Right lobe of liver (tissue), 6 donors: ENCODE measurements around the gene TLL1. TPM values are rescaled to one million over a fixed set of nuclear protein-coding genes. Genes with fewer than 3 reads are reported as not detected.

Experiments used
- ATAC-seq, 4 donors: fragments of 200-7000 bp; cut with Tn5 transposase; one replicate each; pipeline ENCODE4 v1.9.1; 2020; ENCODE audit warnings: mild to moderate bottlenecking in 4 of 4, moderate library complexity in 4 of 4
- DNase-seq, 3 donors: peaks; one replicate each; pipeline ENCODE4 v3.0.0-alpha.2; 2020
- H3K27ac ChIP-seq, 3 donors: fragments of 200-600 bp; one replicate each; pipeline ENCODE4 v1.8.0; 2022
- H3K27me3 ChIP-seq, 2 donors: fragments of 200-600 bp; one replicate each; pipeline ENCODE4 v1.8.0; 2022
- H3K36me3 ChIP-seq, 4 donors: fragments of 200-600 bp; sonication (generic) in 1 of 4; one replicate each; pipeline versions ENCODE4 v1.5.1 to v1.8.0; 2017 to 2022; ENCODE audit warnings: control low read depth in 1 of 4
- H3K4me1 ChIP-seq, 4 donors: fragments of 200-600 bp; sonication (generic) in 1 of 4; one replicate each; pipeline versions ENCODE4 v1.5.1 to v1.8.0; 2017 to 2022; ENCODE audit warnings: control low read depth in 1 of 4
- H3K4me3 ChIP-seq, 3 donors: fragments of 200-600 bp; one replicate each; pipeline ENCODE4 v1.8.0; 2022
- H3K9me3 ChIP-seq, 4 donors: fragments of 200-600 bp; sonication (generic) in 1 of 4; one replicate each; pipeline versions ENCODE4 v1.5.1 to v1.8.0; 2017 to 2022; ENCODE audit warnings: control low read depth in 1 of 4
- POLR2A ChIP-seq: fragments of 450-650 bp; IDR thresholded peaks from one replicate; pipeline ENCODE4 v1.6.1; 2017; ENCODE audit warnings: antibody characterized with exemption, mild to moderate bottlenecking
- WGBS: methylation state at CpG from one replicate; pipeline ENCODE4 v1.1.6; 2018; ENCODE audit warnings: low coverage, low lambda C conversion rate; ENCODE audit not compliant: insufficient coverage; ENCODE audit errors: missing lambda C conversion rate; 5-methylcytosine and 5-hydroxymethylcytosine counted together
- intact Hi-C, 2 donors: fragments of 100-400 bp; cut with DNase I; formaldehyde crosslinking; loops; one replicate each; pipeline versions ENCODE4 v1.11.2 to v1.14.1; 2022
- total RNA-seq, 6 experiments: library from RNA; depleted of rRNA in 2 of 6; stranded (reverse); fragments of >200 nt in 2 of 6; fragmentation: NEBNext Ultra II Directional in 3 of 6; extraction: Animal tissue kit (Norgen Biotek cat#: 25700) in 3 of 6; gene quantifications; one replicate each; pipeline versions ENCODE4 v1.1.0 to v1.2.4, GENCODE V29; 2016 to 2023
- TF ChIP-seq, protein P1 (sequence below), 4 donors: fragments of 200-600 bp in 3 of 4; fragments of 450-650 bp in 1 of 4; IDR thresholded peaks; one replicate each; pipeline versions ENCODE4 v1.5.1 to v1.8.0; 2016 to 2022; ENCODE audit warnings: antibody characterized with exemption in 4 of 4, mild to moderate bottlenecking in 2 of 4
- donor health status: DM: no; HTN: yes; CAD: no.
- donor health status: DM: no; HTN: no; CAD: no.
- donor health status: DM: no; HTN: no; CAD: no.
- donor health status: DM: no; HTN: yes; CAD: no.
- donor health status: DM: no; HTN: yes; CAD: no.

TLL1 gene
- total RNA-seq, 6 experiments from 2014 or later = 0.15 to 0.34 (median 0.26) TPM

DNA sequence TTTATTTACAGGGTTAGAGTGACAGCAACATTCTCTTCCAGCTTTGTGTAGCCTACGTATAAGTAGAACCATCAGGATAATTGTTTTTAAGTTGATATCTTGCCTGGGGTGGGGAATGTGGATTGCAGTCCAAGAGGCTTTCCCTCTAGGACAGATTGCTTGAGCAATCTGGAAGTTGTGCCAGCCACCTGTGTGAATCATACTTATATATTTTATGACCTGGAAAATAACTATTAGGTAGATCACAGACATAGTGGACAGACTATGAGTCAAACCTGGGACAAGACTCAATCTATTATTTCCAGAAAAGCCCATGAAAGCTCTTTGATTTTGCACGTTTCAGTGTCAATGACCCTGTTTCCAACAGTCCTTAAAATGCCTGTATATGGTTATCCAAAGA is 98.9 kb downstream of the TLL1 start:
- 38% methylated on average over 2 of the region's 2 CpGs for WGBS
- no peaks in the 10 kb centered on the region for H3K27me3 ChIP-seq
- ATAC-seq (no peak), DNase-seq (no peak)
- no peaks in the 10 kb centered on the region for H3K4me1 ChIP-seq
- TF ChIP-seq POLR2A = no peak
- TF ChIP-seq, protein P1, sequence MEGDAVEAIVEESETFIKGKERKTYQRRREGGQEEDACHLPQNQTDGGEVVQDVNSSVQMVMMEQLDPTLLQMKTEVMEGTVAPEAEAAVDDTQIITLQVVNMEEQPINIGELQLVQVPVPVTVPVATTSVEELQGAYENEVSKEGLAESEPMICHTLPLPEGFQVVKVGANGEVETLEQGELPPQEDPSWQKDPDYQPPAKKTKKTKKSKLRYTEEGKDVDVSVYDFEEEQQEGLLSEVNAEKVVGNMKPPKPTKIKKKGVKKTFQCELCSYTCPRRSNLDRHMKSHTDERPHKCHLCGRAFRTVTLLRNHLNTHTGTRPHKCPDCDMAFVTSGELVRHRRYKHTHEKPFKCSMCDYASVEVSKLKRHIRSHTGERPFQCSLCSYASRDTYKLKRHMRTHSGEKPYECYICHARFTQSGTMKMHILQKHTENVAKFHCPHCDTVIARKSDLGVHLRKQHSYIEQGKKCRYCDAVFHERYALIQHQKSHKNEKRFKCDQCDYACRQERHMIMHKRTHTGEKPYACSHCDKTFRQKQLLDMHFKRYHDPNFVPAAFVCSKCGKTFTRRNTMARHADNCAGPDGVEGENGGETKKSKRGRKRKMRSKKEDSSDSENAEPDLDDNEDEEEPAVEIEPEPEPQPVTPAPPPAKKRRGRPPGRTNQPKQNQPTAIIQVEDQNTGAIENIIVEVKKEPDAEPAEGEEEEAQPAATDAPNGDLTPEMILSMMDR (IDR thresholded peaks at IDR 0.05) = no peak
- H3K4me3 ChIP-seq = no peak overlapping the region
- no peaks in the 10 kb centered on the region for H3K36me3 ChIP-seq
- intact Hi-C loops = no loop called here
- no peaks in the 10 kb centered on the region for H3K9me3 ChIP-seq
- no peak overlapping the region for H3K27ac ChIP-seq

DNA sequence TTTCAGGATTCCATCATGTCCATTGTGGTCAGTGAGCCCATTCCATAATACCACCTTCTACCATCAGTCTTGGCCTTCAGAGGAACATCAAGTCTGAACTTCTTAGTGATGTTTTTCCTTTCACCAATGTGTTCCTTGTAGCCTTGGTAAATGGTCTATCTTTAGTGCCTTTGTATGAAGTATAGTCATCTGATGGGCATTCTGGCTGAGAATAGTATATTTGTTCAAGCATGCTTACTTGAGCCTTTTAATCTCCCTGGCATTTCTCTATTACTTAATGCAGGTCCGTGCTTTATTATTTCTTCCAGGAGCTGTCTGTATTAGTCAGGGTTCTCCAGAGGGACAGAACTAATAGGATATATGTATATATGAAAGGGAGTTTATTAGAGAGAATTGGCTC is 99.7 kb downstream of the TLL1 start:
- ATAC-seq (no peak), DNase-seq (no peak)
- no peaks in the 10 kb centered on the region for H3K27me3 ChIP-seq
- no peak overlapping the region for H3K4me3 ChIP-seq
- no peak for TF ChIP-seq POLR2A
- TF ChIP-seq, protein P1 (IDR thresholded peaks at IDR 0.05) = no peak
- 50% methylated on average over 1 of the region's 1 CpG for WGBS
- no peak overlapping the region for H3K27ac ChIP-seq
- no peaks in the 10 kb centered on the region for H3K4me1 ChIP-seq
- intact Hi-C loops = no loop called here
- no peaks in the 10 kb centered on the region for H3K36me3 ChIP-seq
- H3K9me3 ChIP-seq = no peaks in the 10 kb centered on the region

DNA sequence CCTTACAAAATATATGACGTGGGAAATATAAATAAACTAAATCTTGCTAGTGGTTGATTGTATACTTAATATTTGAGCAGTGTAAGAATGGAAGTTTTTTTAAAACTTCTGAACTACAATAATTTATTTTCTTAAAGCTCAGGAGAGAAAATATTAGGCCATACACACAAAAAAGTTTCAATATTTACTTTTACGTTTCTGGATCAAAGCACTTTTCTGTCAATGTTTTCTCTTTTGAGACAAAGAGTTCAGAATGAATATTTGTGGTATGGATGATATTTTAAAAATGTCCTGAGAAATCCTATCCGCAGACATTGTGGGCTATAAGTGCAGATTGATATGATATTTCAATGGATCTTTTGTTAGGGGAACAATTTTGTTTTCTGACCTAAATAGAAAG is 109.9 kb downstream of the TLL1 start:
- DNase-seq = no peak
- no peaks in the 10 kb centered on the region for H3K36me3 ChIP-seq
- no peak overlapping the region for H3K27ac ChIP-seq
- no peaks in the 10 kb centered on the region for H3K27me3 ChIP-seq
- intact Hi-C loops = no loop called here
- H3K4me3 ChIP-seq = no peak overlapping the region
- no peak for ATAC-seq
- 37% methylated on average over 3 of the region's 3 CpGs for WGBS
- no peaks in the 10 kb centered on the region for H3K9me3 ChIP-seq
- no peaks in the 10 kb centered on the region for H3K4me1 ChIP-seq
- no peak for TF ChIP-seq POLR2A
- TF ChIP-seq, protein P1 (IDR thresholded peaks at IDR 0.05) = no peak

DNA sequence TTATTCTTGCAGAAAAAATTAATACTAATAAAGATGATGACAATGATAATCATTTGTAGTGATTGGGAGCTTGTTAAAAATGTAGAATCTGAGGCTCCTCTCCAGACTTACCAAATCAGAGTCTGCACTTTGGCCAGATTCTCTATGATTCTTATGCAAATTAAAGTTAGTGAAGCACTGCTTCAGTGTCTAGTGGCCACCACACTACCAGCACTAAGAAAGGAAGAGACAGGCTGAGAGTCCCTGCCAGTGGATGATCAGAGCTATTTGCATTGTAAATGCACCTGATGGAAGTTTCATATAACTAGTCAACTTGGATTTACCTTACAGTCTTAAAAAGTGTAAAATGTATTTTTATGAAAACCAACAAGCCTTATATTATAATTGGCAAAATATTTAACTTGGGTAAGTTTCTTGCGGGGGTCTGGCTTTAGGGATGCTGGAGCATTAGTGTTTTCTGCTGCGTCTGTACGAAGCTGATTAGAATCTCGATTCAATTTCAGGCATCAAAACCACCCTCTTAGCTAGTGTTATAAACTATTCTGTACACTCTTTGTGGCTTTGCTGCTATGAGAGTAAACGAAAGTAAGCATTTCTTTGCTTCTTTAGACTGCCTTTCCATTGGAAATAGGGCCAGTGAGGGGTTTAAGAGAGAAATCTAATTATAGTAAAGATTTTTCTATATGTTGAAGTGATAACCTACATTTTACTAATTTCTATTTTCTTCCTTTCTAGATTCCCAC is 114.1 kb downstream of the TLL1 start:
- TF ChIP-seq POLR2A = no peak
- TF ChIP-seq, protein P1 (IDR thresholded peaks at IDR 0.05) = no peak
- intact Hi-C loops = no loop called here
- no peaks in the 10 kb centered on the region for H3K4me1 ChIP-seq
- DNase-seq = no peak
- H3K36me3 ChIP-seq = no peaks in the 10 kb centered on the region
- no peaks in the 10 kb centered on the region for H3K27me3 ChIP-seq
- H3K4me3 ChIP-seq = no peak overlapping the region
- no peak for ATAC-seq
- 53% methylated on average over 5 of the region's 5 CpGs for WGBS
- no peak overlapping the region for H3K27ac ChIP-seq
- H3K9me3 ChIP-seq = no peaks in the 10 kb centered on the region
